ENCODE results near the gene B3GNT2. TPM values are rescaled to one million over a fixed set of nuclear protein-coding genes. Genes with fewer than 3 reads are reported as not detected.
"Not testable (repeated sequence)": the region's sequence is repeated elsewhere in the genome, so short reads cannot be mapped to it uniquely, and the experiment has no call there.

B3GNT2 gene, protein sequence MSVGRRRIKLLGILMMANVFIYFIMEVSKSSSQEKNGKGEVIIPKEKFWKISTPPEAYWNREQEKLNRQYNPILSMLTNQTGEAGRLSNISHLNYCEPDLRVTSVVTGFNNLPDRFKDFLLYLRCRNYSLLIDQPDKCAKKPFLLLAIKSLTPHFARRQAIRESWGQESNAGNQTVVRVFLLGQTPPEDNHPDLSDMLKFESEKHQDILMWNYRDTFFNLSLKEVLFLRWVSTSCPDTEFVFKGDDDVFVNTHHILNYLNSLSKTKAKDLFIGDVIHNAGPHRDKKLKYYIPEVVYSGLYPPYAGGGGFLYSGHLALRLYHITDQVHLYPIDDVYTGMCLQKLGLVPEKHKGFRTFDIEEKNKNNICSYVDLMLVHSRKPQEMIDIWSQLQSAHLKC
- 10 to 100 TPM; 21.3 to 40.3 (median 28.9) TPM for total RNA-seq
- polyA plus RNA-seq: 10 to 100 TPM in 1 of 3 donors, 1 to 10 TPM in 2; 6.5 to 11.3 (median 8.5) TPM
- long read RNA-seq, donor 1, transcript B3GNT2-201 (2 exons, 2,763 nt): major isoform, 11 of 23 reads
- long read RNA-seq, donor 1, partial matches to known transcripts: 12 of 23 reads
- long read RNA-seq, donor 1, other reads (novel, unspliced or antisense): 0 of 23 reads
- long read RNA-seq, donor 2, transcript B3GNT2-201 (2 exons, 2,763 nt): major isoform, 8 of 8 reads
- long read RNA-seq, donor 2, partial matches to known transcripts: 0 of 8 reads
- long read RNA-seq, donor 2, other reads (novel, unspliced or antisense): 0 of 8 reads

DNA sequence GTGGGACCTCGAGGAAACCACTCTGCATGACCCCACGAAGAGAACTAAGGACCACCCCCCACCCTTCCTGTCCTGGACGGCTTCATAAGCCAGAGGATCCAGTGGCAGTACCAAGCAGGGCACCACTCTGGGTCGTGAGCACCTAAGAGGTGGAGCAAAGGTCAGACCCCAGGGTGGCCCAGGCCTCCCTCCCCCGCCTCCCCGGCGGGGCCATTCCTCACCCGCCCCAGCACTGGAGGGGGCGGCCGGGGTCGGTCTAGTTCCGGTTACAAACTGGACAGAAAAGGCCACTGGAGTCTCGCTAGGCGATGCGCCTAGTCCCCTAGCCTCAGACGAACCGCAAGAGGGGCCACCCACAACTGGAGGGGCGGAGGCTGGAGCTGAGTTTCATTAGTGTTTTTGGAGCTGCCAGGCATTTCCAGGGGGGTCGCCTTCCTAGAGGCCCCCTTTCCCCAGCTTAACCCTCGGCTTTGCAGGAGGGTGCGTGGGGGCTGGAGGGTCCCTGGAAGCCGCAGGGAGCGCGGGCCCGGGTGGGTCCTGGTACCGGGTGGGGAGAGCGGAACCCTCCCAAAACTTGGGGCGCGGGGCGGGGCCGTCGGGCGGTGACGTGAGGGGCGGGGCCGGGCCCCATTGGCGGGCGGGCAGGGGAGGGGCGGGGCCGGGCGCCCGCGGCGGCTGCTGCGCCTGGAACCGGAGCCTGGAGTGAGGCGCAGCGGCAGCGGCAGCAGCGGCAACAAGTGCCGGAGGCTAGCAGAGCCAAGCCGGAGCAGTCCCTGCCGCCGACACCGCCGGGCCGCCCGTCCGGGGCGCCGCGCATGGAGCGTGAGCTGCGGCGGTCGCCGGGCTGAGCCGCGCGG, at the start of gene B3GNT2:
Gene B3GNT2, plus strand, starts transcription at position 695 of the 857 bp plus-strand sequence. CDS start 26,106 bp downstream, outside the sequence.
- 0 to 3% (median 1%) methylated on average over 7 to 70 of the region's 70 CpGs for WGBS, 5 donors
- H3K27me3 ChIP-seq (replicated peaks in 1 of 7): no peaks in the 10 kb centered on the region
- H3K4me3 ChIP-seq: peak within 1 kb of the TSS; percentile 85 to 98 (median 92)
- TF ChIP-seq POLR2A (IDR thresholded peaks at IDR 0.05) (peak in 2 of 3 donors; percentile 31 to 69), POLR2AphosphoS5 (IDR thresholded peaks at IDR 0.05) (peak; percentile 80 to 89 (median 86))
- TF ChIP-seq, protein P1, sequence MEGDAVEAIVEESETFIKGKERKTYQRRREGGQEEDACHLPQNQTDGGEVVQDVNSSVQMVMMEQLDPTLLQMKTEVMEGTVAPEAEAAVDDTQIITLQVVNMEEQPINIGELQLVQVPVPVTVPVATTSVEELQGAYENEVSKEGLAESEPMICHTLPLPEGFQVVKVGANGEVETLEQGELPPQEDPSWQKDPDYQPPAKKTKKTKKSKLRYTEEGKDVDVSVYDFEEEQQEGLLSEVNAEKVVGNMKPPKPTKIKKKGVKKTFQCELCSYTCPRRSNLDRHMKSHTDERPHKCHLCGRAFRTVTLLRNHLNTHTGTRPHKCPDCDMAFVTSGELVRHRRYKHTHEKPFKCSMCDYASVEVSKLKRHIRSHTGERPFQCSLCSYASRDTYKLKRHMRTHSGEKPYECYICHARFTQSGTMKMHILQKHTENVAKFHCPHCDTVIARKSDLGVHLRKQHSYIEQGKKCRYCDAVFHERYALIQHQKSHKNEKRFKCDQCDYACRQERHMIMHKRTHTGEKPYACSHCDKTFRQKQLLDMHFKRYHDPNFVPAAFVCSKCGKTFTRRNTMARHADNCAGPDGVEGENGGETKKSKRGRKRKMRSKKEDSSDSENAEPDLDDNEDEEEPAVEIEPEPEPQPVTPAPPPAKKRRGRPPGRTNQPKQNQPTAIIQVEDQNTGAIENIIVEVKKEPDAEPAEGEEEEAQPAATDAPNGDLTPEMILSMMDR (IDR thresholded peaks at IDR 0.05 in 8 of 11, conservative IDR thresholded peaks at IDR 0.05 in 3 of 11): no peak
- H3K9me3 ChIP-seq: no peaks in the 10 kb centered on the region
- peaks cover 32 to 56% (median 45%) of the 10 kb centered on the region in 6 donors for H3K4me1 ChIP-seq
- intact Hi-C loops (cut with DNase I; ENCODE audit: low total_unique reads): loop anchor here (5.0 to 10.0 kb wide), 3 partner anchors 109 to 281 kb away; no protein-coding TSS in a partner anchor
- peak within 1 kb of the TSS; percentile 90 to 99 (median 96) for H3K27ac ChIP-seq
- DNase-seq: peak; percentile 96
- no peaks in the 10 kb centered on the region for H3K36me3 ChIP-seq

- H3K27ac ChIP-seq; intact Hi-C loops (cut with DNase I; ENCODE audit: low total_unique reads); H3K4me3 ChIP-seq; H3K9me3 ChIP-seq; H3K27me3 ChIP-seq (replicated peaks in 1 of 7); H3K36me3 ChIP-seq: not testable (repeated sequence)
- 67 to 84% (median 76%) methylated on average over 5 to 7 of the region's 7 CpGs for WGBS, 5 donors
- H3K4me1 ChIP-seq: peaks cover 0 to 34% (median 6%) of the 10 kb centered on the region in 6 donors
- DNase-seq: peak; percentile 82
Measured at GRCh38 chr2:62146790-62147189, 49.1 kb upstream of the B3GNT2 start.

DNA sequence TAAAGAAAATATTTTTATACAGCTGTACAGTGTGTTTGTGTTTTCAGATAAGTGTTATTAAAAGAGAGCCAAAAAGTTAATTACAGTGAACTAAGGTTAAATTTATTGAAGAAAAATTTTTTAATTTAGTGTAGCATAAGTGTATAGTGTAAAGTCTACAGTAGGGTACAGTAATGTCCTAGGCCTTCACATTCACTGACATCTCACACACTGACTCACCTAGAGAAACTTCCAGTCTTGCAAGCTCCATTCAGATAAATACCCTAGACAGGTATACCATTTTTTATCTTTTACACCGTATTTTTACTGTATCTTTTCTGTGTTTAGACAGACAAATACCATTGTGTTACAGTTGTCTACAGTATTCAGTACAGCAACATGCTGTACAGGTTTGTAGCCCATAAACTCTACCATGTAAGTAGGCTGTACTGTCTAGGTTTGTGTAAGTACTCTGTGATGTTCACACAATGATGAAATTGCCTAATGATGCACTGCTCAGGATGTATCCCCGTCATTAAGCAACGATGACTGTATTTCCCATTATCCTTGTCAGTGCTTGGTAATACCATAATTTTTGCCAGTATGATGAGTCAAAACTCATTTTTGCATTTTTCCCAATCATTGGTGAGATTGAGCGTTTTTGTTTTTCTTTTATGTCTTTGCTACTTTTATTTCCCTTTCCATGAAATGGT, 48.2 kb upstream of the B3GNT2 start:
- Histone ChIP-seq H3K4me1 (peaks cover 0 to 27% (median 4%) of the 10 kb centered on the region in 6 donors), H3K27ac (no peak overlapping the region), H3K4me3 (no peak overlapping the region), H3K9me3 (no peaks in the 10 kb centered on the region), H3K27me3 (replicated peaks in 1 of 7) (no peaks in the 10 kb centered on the region), H3K36me3 (no peaks in the 10 kb centered on the region)
- no peak for DNase-seq
- intact Hi-C loops (cut with DNase I; ENCODE audit: low total_unique reads): no loop called here
- 70 to 90% (median 84%) methylated on average over 4 of the region's 4 CpGs for WGBS, 5 donors
- TF ChIP-seq, protein P1 (IDR thresholded peaks at IDR 0.05 in 8 of 11, conservative IDR thresholded peaks at IDR 0.05 in 3 of 11): no peak

DNA sequence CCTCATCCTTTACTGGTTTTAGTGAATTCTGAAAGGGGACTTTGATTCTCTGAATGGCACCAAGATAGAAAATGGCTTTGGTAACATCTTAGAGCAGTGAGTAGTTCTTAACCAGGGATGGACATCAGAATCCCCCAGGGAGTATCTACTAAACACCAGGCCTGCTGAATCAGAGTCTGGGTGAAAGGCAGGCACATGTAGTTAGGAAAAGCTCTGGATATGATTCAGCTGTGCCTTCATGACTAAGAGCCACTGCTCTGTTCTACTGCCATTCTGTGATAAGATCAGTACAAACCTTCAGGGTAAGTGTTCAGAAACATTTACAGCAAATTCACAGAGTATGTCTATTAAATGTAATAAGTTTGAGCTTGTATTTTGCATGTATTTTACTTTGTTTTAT, 46.2 kb upstream of the B3GNT2 start:
- no peak overlapping the region for H3K27ac ChIP-seq
- H3K4me3 ChIP-seq: no peak overlapping the region
- H3K36me3 ChIP-seq: no peaks in the 10 kb centered on the region
- H3K27me3 ChIP-seq (replicated peaks in 1 of 7): no peaks in the 10 kb centered on the region
- intact Hi-C loops (cut with DNase I; ENCODE audit: low total_unique reads): no loop called here
- TF ChIP-seq POLR2A (IDR thresholded peaks at IDR 0.05) (no peak), POLR2AphosphoS5 (IDR thresholded peaks at IDR 0.05) (no peak)
- TF ChIP-seq, protein P1 (IDR thresholded peaks at IDR 0.05 in 8 of 11, conservative IDR thresholded peaks at IDR 0.05 in 3 of 11): no peak
- peaks cover 0 to 27% (median 4%) of the 10 kb centered on the region in 6 donors for H3K4me1 ChIP-seq
- H3K9me3 ChIP-seq: peaks cover 0 to 2% (median under 1%) of the 10 kb centered on the region in 8 donors
- no peak for DNase-seq

All from spleen (tissue), 13 donors.